ENCODE data around the gene NTRK2. TPM values are rescaled to one million over a fixed set of nuclear protein-coding genes. Genes with fewer than 3 reads are reported as not detected.

NTRK2 gene
- total and polyA plus RNA-seq, 2 experiments from 2014 or later: 0.03 TPM; not detected in 1

- H3K4me1 ChIP-seq (ENCODE audit: insufficient read depth): peaks cover 17% of the 10 kb centered on the region
- H3K9me2 ChIP-seq (ENCODE audit: insufficient read depth): 0 out of 2 replicates have a peak, but pooled peaks cover 5% of the 10 kb centered on the region
- TF ChIP-seq REST (IDR thresholded peaks at IDR 0.05; ENCODE audit: unreplicated experiment) (no peak), CREB1 (CRISPR knock-in tag; IDR thresholded peaks at IDR 0.05; ENCODE audit: low read depth) (no peak), POLR2AphosphoS5 (IDR thresholded peaks at IDR 0.05; ENCODE audit: low read depth) (no peak), ZNF462 (CRISPR knock-in tag; IDR thresholded peaks at IDR 0.05) (no peak), ZNF114 (CRISPR knock-in tag; IDR thresholded peaks at IDR 0.05) (no peak), CTCF (conservative IDR thresholded peaks at IDR 0.05; ENCODE audit: low read depth in 2 of 2) (no peak), NANOG (IDR thresholded peaks at IDR 0.05; ENCODE audit: borderline replicate concordance) (no peak), ETS1 (IDR thresholded peaks at IDR 0.05) (no peak)
- peaks cover 1% of the 10 kb centered on the region for H3K27me3 Mint-ChIP-seq (ENCODE audit: insufficient read depth, low read depth, poor library complexity)
- H3K4me3 Mint-ChIP-seq: no peak overlapping the region
- H3K36me3 Mint-ChIP-seq (ENCODE audit: low read depth): no peaks in the 10 kb centered on the region
- H3F3A ChIP-seq (replicated peaks; ENCODE audit: low read depth): no peaks in the 10 kb centered on the region
- DNase-seq (ENCODE audit: low spot score): no peak
- ATAC-seq: no peak
- H3K4me1 Mint-ChIP-seq: no peaks in the 10 kb centered on the region; the same call in 1 of the 3 replicates
- no peak overlapping the region for H3K4me3 ChIP-seq
- no peak overlapping the region for H3K27ac ChIP-seq (ENCODE audit: low read depth)
- H3K27me3 ChIP-seq (ENCODE audit: insufficient read depth): no peaks in the 10 kb centered on the region
- H3K36me3 ChIP-seq (ENCODE audit: insufficient read depth): no peaks in the 10 kb centered on the region
- H2AFZ ChIP-seq: no peak overlapping the region
- H4K20me1 ChIP-seq (replicated peaks; ENCODE audit: insufficient read depth): no peaks in the 10 kb centered on the region
- H3K79me2 ChIP-seq (replicated peaks; ENCODE audit: insufficient read depth): no peaks in the 10 kb centered on the region
- no peak overlapping the region for H3K4me2 ChIP-seq
- no peak overlapping the region for H3K27ac Mint-ChIP-seq
- no peaks in the 10 kb centered on the region for H3K9me3 Mint-ChIP-seq
Observed at GRCh38 chr9:85042981-85043647, 373.6 kb downstream of the NTRK2 start.

Measured in GM23338 (cell line).